ENCODE measurements around the gene NR1D2.
"Not testable (repeated sequence)": the region's sequence is repeated elsewhere in the genome, so short reads cannot be mapped to it uniquely, and the experiment has no call there.

Gene NR1D2

DNA sequence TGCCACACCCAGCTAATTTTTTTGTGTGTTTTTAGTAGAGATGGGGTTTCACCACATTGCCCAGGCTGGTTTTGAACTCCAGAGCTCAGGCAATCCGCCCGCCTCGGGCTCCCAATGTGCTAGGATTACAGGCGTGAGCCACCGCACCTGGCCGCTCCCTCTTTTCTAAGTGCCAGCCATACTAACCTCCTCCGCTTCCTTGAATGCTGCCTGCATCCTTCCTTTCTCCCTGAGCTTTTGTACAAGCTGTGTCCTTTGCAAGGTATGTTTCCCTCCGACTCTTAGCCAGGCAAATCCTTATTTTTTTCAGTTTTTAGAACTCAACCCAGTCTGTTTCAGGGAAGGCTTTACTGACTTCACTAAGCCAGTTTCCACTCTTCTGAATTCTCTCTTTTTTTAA, 60.6 kb downstream of the NR1D2 start:
- DNase-seq (ENCODE audit: low read depth): no peak

DNA sequence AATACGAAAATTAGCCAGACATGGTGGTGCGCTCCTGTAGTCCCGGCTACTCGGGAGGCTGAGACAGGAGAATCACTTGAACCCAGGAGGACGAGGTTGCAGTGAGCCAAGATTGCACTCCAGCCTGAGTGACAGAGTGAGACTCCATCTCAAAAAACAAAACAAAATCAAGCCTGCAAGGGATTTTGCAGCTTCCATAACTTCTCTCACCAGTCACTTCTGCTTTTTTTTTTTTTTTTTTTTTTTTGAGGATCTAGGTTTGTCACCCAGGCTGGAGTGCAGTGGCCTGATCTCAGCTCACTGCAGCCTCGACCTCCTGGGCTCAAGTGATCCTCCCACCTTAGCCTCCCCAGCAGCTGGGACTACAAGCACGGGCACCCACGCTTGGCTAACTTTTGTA, 65.7 kb downstream of the NR1D2 start:
- DNase-seq (ENCODE audit: low read depth): not testable (repeated sequence)

DNA sequence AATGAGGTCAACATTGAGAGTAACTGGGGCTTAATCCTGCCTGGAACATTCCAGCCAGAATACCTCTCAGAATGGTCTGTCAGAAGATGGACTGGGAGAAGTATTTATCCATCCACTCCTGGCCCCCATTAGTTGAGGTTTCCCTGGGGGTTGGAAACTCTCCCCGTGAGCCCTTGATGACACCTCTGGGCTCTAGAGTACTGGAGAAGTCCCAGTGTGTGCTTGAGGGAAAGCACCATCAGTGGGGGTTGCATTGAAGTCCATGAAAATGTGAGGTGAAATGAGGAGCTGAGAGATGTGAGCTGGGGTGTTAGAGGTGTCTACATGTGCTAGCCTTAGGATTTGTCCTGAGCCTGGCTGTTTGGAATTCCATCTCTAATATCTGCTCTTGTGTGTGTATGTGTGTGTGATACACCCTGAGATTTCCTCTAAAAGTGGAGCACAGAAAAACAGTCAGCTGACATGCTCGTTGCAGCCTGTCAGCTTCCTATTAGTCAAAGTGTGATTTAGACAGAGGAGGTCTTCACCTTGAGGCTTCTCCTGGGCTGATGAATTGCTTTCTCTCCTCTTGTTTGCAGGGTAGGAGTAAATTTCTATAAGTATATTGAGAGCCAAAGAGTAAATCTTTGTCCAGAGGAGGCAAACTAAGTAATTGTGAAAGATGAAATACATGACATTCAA, 67.6 kb downstream of the NR1D2 start:
- DNase-seq (ENCODE audit: low read depth): no peak

DNA sequence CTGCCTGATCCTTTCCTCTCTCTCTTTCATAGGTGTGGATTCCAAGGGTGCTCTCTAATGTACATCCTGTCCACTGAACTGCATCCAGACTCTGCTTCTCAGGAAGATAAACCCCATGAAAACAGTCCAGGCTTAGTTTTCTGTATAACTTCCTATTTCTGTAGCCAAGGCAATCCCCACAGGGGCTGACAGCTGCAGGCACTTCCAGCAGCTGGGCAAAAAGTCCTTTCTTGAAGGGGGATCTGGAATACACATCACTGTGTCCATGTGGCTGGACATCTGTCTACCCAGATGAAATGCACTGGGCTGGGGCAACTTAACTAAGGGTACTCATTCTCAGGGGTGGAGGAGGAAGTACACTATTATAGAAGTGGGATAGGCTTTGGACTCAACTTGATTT, 72.2 kb downstream of the NR1D2 start:
- no peak for DNase-seq (ENCODE audit: low read depth)

DNA sequence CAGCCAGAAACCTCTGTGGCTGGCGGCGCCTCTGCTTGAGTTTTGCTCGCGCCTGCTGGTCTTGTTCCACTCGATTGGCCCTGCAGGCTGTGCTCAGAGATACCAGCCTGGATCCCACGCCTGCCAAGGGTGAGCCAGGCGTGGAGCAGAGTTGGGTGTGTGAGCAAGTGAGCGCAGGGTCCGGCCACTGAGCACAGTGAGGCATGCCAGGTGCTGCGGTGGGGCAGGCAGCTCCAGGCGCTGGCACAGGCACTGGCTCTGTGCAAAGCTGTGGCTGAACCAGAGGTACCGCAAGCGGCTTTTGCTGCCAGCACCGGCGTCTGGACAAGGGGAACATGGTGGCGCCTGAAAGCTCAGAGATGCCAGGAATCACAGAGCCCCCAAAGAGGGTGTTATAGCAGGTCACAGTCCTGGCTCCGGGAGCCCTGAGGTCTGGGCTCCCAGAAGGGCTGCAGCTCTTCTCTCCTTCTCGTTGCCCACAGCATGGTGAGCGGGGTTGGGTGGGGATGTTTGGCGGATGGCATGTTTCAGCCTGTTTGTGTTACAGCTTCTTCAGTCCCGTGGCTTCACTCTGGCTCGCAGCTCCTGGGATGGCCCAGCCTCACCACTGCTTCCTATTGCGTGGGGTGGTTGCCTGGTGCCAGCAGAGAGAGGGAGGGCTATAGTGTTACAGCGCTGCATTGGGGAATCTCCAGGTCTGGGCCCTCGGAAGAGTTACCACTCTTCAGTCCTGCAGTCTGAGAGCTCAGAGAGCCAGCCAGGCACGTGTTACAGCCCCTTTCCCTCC, 73.9 kb downstream of the NR1D2 start:
- no peak for DNase-seq (ENCODE audit: low read depth)

DNA sequence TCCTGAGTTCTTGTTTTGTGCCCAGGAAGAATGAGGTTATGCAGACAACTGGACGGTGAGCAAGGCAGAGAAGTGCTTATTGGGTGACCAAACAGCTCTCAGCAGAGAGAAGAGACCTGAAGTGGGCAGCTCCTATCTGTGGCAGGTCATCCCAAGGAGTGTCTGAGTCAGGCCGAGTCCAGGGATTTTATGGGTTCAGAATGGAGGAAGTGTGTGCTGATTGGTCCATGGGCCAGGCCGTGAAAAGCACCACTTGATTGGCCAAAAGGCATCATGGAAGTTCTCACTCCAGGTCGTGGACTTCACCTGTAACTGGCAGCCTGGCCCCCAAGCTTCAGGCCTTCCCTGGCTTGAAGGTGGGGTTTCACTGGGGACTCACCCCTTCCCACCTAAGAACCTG, 74.5 kb downstream of the NR1D2 start:
- DNase-seq (ENCODE audit: low read depth): no peak

DNA sequence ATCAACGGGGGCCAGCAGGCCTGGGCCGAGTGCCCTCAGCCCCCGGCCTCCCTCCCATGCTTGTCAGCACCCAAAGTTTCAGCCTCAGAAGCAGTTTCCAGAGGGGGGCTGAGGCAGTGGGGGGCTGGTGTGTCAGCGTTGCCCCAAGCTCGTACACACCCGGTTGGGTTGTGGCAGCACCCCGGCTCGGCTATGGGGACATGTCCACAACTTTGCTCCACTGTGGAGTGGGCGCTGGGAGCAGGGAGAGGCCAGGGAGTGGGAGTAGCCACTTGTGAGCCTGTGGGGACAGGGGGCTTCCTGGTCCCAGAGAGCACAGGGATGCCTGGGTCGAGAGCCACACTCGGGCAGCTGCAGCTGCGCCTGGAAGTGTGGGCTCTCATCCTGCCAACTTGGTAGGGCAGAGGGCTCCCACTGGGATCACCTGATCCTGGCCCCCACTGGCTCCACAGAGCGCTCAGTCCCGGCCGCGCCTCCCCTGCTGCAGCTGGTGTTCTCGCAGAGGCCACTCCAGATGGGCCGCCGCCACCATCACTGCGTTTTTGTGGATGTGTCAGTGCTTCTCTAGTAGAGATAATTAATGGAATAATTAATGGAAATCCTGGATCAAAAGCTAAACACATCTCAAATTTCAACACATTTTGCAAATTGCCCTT, 75.1 kb downstream of the NR1D2 start:
- no peak for DNase-seq (ENCODE audit: low read depth)

DNA sequence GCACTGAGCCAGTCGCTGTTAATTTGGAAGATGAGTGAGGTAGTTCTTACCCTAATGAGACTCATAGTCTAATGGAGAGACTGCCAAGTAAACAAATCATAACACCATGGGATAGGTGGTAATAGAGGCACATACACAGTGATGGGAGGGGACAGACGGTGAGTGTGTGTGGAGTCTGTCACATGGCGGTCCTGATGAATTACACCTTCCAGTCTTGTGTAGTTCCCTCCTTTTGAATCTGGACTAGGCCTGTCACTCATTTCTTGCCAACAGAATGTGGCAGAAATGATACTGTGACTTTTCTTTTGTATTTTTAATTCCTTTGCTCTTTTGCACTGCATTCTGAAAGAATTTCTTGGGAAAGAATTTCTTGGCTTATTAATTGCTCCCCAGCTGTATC, 78.1 kb downstream of the NR1D2 start:
- DNase-seq (ENCODE audit: low read depth): no peak

DNA sequence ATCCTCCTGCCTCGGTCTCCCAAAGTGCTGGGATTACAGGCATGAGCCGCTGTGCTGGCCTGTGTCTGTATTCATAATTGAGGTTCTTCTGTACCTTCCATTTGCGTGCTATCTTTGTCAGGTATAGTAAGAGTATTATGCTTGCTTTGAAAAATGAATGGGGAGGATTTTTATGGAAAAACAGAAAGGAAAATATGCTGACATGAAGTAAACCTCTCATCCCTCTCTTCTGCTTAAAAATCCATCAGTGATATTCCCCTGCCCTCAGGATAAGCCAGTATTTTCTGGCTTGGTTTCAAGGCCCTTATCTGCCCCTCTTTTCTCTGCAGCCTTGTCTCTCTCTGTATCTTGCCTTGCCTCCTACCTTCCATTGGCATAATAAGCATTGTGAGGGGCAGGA, 80.7 kb downstream of the NR1D2 start:
- DNase-seq (ENCODE audit: low read depth): no peak

DNA sequence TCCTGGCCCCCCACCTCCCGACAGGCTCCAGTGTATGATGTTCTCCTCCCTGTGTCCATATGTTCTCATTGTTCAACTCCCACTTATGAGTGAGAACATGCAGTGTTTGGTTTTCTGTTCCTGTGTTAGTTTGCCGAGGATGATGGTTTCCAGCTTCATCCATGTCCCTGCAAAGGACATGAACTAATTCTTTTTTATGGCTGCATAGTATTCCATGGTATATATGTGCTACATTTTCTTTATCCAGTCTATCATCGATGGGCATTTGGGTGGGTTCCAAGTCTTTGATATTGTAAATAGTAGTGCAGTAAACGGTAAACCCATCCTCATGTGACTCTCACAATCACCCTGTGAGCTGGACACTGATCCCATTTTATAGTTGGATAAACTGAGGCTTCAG, 81.6 kb downstream of the NR1D2 start:
- DNase-seq (ENCODE audit: low read depth): not testable (repeated sequence)

DNA sequence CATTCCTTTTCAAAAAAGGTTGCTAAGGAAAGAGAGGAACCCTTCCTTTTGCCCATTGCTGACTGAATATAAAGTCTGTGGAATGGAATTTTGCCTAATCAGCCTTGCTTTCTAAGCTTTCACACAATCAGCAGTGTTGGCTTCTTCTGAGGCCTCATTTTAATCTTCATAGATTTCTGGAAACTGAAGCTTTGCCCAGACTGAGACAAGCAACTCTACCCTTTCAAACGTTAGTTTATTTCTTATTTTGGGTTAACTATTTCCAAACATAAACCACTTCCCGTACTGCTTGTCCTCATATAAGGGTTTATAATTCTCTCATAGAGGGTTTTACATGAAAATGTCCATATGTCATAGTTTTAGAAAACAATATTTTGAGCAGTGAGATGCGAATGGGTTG, 82.9 kb downstream of the NR1D2 start:
- DNase-seq (ENCODE audit: low read depth): no peak

Data from ELR (cell line).